ENCODE data around the gene CDK5.

DNA sequence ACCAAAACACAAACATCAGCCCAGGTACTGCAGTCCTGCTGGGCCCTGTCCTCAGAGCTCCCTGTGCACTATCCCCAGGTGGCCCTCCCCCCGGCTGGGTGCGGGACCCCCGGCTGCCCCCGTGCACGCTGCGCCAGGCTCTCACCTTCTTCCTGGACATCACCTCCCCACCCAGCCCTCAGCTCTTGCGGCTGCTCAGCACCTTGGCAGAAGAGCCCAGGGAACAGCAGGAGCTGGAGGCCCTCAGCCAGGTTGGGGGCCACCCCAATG, 47.7 kb downstream of the CDK5 start:
- TF ChIP-seq, protein P1, sequence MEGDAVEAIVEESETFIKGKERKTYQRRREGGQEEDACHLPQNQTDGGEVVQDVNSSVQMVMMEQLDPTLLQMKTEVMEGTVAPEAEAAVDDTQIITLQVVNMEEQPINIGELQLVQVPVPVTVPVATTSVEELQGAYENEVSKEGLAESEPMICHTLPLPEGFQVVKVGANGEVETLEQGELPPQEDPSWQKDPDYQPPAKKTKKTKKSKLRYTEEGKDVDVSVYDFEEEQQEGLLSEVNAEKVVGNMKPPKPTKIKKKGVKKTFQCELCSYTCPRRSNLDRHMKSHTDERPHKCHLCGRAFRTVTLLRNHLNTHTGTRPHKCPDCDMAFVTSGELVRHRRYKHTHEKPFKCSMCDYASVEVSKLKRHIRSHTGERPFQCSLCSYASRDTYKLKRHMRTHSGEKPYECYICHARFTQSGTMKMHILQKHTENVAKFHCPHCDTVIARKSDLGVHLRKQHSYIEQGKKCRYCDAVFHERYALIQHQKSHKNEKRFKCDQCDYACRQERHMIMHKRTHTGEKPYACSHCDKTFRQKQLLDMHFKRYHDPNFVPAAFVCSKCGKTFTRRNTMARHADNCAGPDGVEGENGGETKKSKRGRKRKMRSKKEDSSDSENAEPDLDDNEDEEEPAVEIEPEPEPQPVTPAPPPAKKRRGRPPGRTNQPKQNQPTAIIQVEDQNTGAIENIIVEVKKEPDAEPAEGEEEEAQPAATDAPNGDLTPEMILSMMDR (conservative IDR thresholded peaks at IDR 0.05 in 1 of 2, IDR thresholded peaks at IDR 0.05 in 1 of 2; ENCODE audit: low read depth in 1 of 2, low read length in 2 of 2): no peak
- TF ChIP-seq EZH2 (IDR thresholded peaks at IDR 0.05; ENCODE audit: low read length, missing control alignments): no peak

Data from fibroblast of lung (primary cell).